DMS53 treated with DMSO at 0.1 percent for 48 hours (cell line): ENCODE data around the gene PRKAR1B.
A peak's percentile ranks its signal among the peaks of the same experiment; 100 is the strongest.
"Not testable (repeated sequence)": the region's sequence is repeated elsewhere in the genome, so short reads cannot be mapped to it uniquely, and the experiment has no call there.

Source experiments
- DNase-seq: peaks from one replicate; lab custom pipeline; 2025; ENCODE audit not compliant: unreplicated experiment; lab: John Stamatoyannopoulos, UW

Gene PRKAR1B

DNA sequence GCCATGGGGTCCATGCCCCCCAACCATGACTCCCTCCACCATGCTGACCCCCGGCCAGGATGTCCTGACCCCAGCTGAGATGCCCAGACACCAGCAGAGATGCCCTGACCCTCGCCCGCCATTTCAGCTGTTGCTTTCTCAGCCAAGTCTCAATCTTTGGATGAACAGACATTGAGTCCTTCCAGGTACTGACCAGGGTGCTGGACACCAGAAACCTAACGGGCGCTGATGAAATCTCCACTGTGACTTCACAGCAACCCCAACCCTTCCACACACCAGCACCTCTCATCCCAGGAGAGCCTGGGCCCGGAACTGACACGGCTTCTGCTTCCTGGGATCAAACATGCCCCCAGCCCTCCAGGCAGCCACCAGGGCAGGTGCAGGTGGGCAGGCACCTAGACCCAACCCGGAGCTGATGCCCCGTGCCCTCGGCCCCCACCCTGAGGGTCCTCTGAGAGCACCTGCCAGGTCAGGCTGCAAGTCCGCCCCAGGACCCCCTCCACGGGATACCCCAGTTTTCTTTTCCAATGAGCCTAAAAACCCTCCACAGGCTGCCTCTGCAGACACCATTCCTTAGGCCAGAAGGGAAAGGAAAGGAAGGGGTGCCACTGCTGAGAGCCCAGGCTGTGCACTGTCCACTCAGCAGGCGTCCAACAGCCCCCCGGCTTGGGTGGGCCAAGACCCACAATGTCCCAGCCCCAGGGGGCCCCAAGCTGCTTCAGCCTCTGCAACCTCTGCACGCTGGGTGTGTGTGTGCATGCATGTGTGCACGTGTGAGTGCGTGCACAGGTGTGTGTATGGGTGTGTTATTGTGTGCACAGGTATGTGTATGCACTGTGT, 164.1 kb downstream of the PRKAR1B start:
- DNase-seq, result no peak

- DNase-seq, result no peak
These were observed 164.8 kb downstream of the PRKAR1B start for GRCh38 chr7:562374-562675.

- no peak for DNase-seq
These were observed 165.3 kb downstream of the PRKAR1B start for GRCh38 chr7:561631-562373.

- DNase-seq, result no peak
These were observed 166.0 kb downstream of the PRKAR1B start for GRCh38 chr7:560966-561630.

GRCh38 chr7:559396-559705, 167.7 kb downstream of the PRKAR1B start:
- no peak for DNase-seq

DNA sequence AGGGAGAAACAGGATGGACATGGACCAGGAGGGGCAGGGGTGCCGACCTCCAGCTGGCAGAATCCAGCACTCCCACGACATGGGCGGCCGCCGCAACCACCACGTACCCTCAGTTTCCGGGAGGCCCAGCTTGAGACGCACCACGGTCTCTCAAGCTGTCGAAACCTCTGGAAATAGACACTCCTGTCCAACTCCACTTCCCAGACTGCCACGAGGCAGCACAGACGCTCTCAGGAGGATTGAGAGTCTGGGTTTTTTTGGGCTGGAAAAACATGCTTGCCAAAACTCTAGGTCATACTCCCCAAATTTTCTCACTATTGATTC, 169.6 kb downstream of the PRKAR1B start:
- DNase-seq, result no peak

- DNase-seq, result no peak
These were observed 170.1 kb downstream of the PRKAR1B start for GRCh38 chr7:556837-557557.

- no peak for DNase-seq
These were observed 170.7 kb downstream of the PRKAR1B start for GRCh38 chr7:556291-556826.

- no peak for DNase-seq
These were observed 171.4 kb downstream of the PRKAR1B start for GRCh38 chr7:555551-556160.

DNA sequence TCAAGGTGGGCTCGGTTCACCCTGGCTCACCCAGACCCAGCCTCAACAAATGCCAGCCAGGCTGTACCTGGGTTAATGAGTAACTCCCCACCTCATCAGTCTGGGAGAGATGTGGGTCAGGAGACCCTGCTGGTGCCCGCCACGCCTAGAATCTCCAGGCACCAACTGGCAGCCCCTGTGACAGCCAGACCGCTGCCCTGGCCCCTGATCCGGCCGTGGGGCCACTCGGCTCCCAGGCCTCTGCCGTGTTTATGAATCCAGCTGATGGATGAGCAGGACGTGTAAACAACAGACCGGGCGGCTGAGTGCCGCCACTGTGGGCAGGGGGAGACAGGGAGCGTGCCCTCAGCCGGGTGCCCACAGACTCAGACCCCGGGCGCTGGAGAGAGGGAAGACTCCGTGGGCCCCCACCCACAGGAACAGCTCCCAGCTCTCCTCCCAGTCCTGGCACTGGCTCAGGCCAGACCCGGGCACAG, 173.4 kb downstream of the PRKAR1B start:
- peak; percentile 5 for DNase-seq

GRCh38 chr7:552868-553635, 174.0 kb downstream of the PRKAR1B start:
- peak; percentile 22 for DNase-seq

GRCh38 chr7:552151-552867, 174.8 kb downstream of the PRKAR1B start:
- not testable (repeated sequence) for DNase-seq

DNA sequence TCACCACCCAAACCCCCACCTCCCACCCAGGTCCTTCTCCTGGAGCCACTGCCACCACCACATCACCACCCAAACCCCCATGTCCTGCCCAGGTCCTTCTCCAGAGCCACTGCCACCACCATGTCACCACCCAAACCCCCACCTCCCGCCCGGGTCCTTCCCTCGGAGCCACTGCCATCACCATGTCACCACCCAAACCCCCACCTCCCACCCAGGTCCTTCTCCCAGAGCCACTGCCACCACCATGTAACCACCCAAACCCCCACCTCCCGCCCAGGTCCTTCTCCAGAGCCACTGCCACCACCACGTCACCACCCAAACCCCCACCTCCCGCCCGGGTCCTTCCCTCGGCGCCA, 175.5 kb downstream of the PRKAR1B start:
- DNase-seq, result not testable (repeated sequence)

GRCh38 chr7:550881-551614, 176.0 kb downstream of the PRKAR1B start:
- no peak for DNase-seq

- DNase-seq, result no peak
These were observed 177.0 kb downstream of the PRKAR1B start for GRCh38 chr7:549891-550625.

- no peak for DNase-seq
These were observed 177.8 kb downstream of the PRKAR1B start for GRCh38 chr7:549066-549890.

GRCh38 chr7:548401-548800, 178.7 kb downstream of the PRKAR1B start:
- no peak for DNase-seq
